Measurements from ENCODE around the gene RHD. TPM values are rescaled to one million over a fixed set of nuclear protein-coding genes. Genes with fewer than 3 reads are reported as not detected.

RHD gene
- not detected in 2 replicates for total RNA-seq

DNA sequence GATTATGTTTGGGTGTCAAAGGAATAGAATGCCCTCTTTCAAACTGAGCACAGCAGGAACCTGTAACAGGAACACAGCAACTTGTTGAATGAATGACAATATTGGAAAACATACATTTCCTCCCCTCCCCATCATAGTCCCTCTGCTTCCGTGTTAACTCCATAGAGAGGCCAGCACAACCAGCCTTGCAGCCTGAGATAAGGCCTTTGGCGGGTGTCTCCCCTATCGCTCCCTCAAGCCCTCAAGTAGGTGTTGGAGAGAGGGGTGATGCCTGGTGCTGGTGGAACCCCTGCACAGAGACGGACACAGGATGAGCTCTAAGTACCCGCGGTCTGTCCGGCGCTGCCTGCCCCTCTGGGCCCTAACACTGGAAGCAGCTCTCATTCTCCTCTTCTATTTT, at the start of gene RHD:
RHD (plus strand) TSS at position 272 of the 400 bp plus-strand sequence; CDS start at position 311, 39 bp downstream.

DNA sequence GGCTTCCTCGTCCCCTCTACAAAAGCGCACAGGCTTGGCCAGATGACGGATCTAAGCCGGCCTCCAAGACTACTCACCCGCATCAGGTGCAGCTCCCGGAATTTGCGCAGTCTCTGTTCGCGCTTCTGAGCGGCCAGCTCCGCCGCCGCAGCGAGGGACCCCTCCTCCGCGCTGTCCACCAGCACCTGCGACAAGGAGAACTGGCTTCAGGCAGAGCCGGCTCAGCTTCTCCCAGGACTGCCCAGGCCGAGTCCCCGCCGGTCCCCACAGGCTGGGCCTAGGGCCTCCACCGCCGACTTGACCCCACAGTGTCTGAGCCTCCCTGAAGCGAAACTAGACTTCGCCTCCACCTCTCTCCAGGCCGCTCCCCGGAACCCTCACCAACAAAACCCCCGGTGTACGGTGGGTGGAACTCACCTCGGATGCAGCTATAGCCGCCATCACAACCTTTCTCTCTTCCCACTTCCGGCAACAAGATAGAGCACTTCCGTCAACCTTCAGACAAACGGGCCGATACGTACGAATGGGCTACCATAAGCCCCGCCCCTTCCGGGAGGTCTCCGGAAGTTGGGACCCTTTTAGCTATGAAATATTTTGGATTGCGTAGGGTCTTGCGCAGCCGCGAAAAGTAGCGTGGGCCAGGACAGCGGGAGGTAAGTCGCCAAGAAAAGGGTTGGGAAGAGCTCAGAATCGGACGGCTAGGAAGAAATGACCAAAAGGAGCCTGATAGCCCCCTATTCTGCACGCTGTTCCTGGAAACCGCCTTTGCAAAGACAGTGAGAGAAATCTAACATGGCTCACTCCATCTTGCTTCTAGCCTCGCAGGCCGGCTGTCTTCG, 40.1 kb upstream of the RHD start, which contains the start of gene SYF2:
SYF2 (minus strand) TSS at position 476 of the 839 bp plus-strand sequence; CDS start at position 441, 35 bp downstream.

DNA sequence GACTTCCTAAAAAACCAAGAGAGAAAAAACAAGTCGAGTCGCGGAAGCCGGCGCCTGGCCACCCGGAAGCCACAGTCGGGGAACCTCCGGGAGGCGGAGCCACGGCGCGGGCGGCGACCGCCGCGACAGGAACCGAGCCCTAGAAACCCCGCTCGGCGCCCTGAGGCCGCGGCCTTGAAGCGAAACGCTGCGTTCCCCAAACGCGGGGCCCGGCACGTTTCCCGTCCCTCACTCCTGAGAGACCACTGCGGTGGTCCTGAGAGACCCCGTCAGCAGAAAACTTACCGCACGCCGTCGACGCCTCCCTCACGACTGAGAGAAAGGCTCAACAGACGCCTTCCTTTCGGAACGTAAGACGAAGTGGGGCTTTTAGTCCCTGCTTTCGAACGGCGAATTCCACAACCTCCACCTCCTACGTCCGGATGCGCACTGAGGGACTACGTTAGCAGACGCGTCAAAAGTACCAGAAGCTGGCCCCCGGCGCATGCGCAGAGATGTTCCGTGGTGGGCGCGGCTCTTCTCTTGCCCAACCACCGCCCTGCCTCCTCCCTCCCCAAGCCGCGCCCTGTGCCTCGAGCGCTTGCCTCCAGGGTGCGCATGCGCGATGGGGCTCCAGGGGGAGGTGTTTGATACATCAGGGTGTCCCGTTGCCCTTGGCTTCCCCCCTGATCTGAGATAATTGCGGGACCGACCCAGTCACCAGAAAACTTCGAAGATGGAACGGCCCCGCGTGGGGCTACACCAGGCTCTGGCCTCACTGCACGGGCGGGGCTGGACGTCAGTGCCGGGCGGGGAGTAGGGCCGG, 25.1 kb upstream of the RHD start, which contains the start of gene RSRP1:
RSRP1 (minus strand) TSS at position 431 of the 805 bp plus-strand sequence. CDS start 491 bp downstream, outside the sequence.

DNA sequence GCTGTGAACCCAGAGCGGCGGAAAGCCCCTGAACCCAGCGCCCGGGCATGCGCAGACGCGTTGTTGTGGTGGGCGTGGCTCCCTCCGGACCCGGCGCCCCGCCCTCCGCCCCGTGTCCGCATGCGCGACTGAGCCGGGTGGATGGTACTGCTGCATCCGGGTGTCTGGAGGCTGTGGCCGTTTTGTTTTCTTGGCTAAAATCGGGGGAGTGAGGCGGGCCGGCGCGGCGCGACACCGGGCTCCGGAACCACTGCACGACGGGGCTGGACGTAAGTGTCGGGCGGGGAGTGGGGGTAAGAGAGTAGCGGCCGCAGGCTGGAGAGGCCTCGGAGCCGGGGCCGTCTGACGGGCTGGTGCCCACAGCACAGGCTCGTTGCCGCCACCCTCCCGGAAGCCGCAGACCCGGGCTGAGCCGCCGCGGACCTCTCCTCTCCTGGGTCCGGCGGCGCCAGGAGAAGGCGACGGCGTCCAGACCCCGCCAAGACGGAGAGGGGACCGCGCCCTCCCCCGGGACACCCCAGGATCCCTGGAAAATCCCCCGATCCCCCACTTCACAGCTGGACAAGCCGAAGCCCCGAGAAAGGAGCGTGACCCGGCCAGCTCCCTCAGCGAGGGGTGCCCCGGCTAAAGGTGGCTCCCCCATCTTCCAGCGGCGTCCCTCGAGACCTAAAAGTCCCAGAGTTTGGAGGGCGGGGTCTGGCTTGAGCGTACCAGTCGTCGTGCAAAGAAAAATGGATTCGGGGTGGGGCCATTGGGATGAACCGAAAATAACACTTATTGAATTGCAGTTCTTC, 66.1 kb downstream of the RHD start, which contains the start of gene TMEM50A:
TMEM50A (plus strand) TSS at position 147 of the 794 bp plus-strand sequence. CDS start 2,153 bp downstream, outside the sequence.

Other genes with a start within 250 kb of the RHD start
- 34.3 and 38.1 TPM in 2 replicates for gene SYF2, start 40.0 kb upstream of the RHD start, total RNA-seq
- gene RSRP1, start 25.1 kb upstream of the RHD start, total RNA-seq, result 76.4 and 123 TPM in 2 replicates
- gene TMEM50A, start 65.8 kb downstream of the RHD start, total RNA-seq, result 130 and 134 TPM in 2 replicates
- gene RHCE, start 148.3 kb downstream of the RHD start, total RNA-seq, result 0.33 TPM in 1 of 2 replicates, not detected in the other
- gene MACO1, start 158.4 kb downstream of the RHD start, total RNA-seq, result 25.8 and 29.2 TPM in 2 replicates

All from vein endothelial cell (primary cell).